ENCODE results near the gene ME3.

Gene ME3

DNA sequence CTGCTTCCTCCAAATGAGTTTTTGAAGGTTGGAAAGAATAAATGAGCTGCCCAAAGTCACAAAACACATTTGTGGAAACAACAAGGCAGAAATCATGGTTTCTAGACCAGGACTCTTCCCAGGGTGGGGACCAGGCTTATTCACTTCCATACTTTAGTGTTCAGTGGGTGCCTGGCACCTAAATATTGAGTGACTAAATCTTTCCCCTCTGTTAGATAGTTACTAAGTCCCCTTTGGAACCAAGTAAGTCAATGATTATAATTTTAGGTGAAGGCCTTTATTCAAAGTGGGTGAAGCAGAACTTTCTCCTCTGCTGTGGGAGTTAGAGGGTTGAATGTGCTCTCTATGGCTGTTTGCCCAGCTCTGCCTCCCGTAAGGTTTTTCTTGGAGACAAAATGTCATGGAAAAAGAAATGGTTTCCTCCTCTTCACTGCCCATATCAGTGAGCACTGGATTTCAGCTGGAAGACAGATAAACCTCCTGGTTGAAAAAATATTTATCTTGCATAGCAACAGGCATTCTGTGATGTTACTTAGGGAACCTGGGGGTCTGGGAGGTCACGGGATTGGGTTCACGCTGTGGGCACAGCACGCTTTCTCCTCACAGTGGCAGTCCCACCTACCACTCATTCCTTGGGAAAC lies 179.9 kb downstream of the ME3 start:
- DNase-seq (ENCODE audit: low read depth): no peak
- TF ChIP-seq, protein P1, sequence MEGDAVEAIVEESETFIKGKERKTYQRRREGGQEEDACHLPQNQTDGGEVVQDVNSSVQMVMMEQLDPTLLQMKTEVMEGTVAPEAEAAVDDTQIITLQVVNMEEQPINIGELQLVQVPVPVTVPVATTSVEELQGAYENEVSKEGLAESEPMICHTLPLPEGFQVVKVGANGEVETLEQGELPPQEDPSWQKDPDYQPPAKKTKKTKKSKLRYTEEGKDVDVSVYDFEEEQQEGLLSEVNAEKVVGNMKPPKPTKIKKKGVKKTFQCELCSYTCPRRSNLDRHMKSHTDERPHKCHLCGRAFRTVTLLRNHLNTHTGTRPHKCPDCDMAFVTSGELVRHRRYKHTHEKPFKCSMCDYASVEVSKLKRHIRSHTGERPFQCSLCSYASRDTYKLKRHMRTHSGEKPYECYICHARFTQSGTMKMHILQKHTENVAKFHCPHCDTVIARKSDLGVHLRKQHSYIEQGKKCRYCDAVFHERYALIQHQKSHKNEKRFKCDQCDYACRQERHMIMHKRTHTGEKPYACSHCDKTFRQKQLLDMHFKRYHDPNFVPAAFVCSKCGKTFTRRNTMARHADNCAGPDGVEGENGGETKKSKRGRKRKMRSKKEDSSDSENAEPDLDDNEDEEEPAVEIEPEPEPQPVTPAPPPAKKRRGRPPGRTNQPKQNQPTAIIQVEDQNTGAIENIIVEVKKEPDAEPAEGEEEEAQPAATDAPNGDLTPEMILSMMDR (IDR thresholded peaks at IDR 0.05; ENCODE audit: low read depth, low read length, missing control alignments): no peak
- H3K4me3 ChIP-seq (ENCODE audit: low read depth, low read length): no peak overlapping the region

DNA sequence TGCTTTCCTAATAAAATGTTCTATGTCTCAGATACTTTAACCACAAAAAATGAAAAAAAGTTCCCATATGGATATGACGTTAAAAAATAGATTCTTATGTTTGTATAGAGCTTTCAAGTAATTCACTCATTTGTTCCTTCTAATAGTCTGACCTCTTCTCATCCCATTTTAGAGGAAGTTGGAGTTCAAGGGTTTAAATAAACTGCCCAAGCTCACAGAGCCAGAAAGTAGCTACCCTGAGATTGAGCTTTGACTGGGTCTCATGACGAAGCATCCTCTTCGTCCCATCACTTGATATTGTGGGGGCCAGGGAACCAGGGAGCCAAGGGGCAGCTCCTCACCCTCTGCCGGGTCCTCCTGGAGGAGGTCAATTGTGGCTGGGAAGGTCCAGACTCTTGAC lies 181.4 kb downstream of the ME3 start:
- TF ChIP-seq, protein P1 (IDR thresholded peaks at IDR 0.05; ENCODE audit: low read depth, low read length, missing control alignments): no peak
- no peak overlapping the region for H3K4me3 ChIP-seq (ENCODE audit: low read depth, low read length)
- DNase-seq (ENCODE audit: low read depth): no peak

DNA sequence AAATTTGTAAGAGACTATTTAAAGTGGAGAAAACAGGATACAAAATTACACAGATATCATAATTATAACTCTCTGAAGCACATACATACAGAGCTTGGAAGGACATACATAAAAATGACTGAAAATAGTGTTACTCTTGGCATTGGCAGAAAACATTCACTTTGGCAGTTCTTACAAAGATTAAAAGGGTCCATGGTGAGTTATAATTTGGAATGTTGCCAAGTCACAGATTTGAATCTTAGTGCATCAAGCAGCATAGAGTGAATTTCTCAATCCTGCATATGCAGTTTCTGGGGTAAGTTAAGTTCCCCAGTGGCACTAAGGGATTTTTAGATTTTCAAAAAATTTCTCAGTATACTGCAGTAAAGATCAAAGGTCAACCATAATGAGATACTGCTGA lies 181.8 kb downstream of the ME3 start:
- DNase-seq (ENCODE audit: low read depth): no peak
- H3K4me3 ChIP-seq (ENCODE audit: low read depth, low read length): no peak overlapping the region
- TF ChIP-seq, protein P1 (IDR thresholded peaks at IDR 0.05; ENCODE audit: low read depth, low read length, missing control alignments): no peak

DNA sequence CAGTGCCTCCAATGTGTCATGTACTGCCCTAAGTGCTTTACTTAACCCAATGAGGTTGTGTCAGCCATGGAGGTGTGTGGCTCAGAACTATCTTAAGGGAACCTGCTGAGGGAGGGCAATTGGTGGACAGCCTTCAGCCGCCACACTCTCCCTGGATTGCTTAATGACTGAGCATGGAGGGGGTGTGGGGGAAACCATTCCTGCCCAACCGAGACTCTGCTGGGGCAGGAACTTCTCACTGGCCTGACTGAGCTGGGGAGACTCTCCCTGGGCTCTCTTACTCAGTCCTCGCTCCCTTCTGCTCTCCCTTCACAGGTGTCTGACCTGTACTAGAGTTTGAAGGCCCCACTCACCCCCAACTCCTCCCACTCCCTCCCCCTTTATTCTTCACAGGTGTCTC lies 183.0 kb downstream of the ME3 start:
- DNase-seq (ENCODE audit: low read depth): no peak
- H3K4me3 ChIP-seq (ENCODE audit: low read depth, low read length): no peak overlapping the region
- TF ChIP-seq, protein P1 (IDR thresholded peaks at IDR 0.05; ENCODE audit: low read depth, low read length, missing control alignments): no peak

DNA sequence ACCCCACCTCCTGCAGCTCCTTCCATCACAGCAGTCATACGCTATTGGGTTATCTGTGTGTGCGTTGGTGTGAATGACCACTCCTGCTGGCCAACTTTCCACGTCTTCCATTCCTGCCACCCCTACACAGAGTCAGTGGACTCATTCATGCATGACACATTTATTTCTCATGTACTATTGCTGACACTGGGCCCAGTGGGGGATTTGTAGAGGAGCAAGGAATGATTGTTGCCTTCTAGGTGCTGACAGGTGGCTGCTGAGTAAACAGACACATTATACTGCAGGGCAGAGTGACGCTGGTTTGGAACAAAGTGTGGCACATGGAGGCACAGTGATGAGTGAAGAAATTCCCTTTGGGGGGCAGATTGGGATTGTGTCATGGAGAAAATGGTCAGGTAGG lies 183.9 kb downstream of the ME3 start:
- no peak for DNase-seq (ENCODE audit: low read depth)
- TF ChIP-seq, protein P1 (IDR thresholded peaks at IDR 0.05; ENCODE audit: low read depth, low read length, missing control alignments): no peak

DNA sequence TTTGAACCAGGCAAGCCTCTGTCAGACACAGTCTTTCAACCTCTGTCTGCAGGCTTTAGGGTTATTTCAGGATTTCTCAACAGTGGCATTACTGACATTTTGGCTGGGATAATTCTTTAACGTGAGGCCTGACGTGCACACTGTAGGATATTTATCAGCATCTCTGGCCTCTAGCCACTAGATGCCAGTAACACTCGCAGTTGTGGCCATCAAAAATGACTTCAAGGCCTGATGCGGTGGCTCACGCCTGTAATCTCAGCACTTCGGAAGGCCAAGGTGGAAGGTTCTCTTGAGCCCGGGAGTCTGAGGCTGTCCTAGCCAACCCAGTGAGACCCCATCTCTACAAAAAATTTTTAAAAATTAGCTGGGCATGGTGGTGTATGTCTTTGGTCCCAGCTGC lies 184.7 kb downstream of the ME3 start:
- H3K4me3 ChIP-seq (ENCODE audit: low read depth, low read length): no peak overlapping the region
- TF ChIP-seq, protein P1 (IDR thresholded peaks at IDR 0.05; ENCODE audit: low read depth, low read length, missing control alignments): no peak
- no peak for DNase-seq (ENCODE audit: low read depth)

More for the DNA sequence above, 183.9 kb downstream of the ME3 start:
- H3K4me3 ChIP-seq (ENCODE audit: low read depth, low read length): no peak overlapping the region
